RWPE2 (cell line): ENCODE data around the gene SH3RF2.

Source experiments
- ATAC-seq: fragments of 200-7000 bp; cut with Tn5 transposase; 3 replicates; pipeline ENCODE4 v1.9.1; 2021; ENCODE audit warnings: low read depth
- DNase-seq: peaks from one replicate; pipeline ENCODE4 v3.0.0-alpha.2; 2020; ENCODE audit warnings: low spot score
- H3K27ac ChIP-seq: fragments of 450-650 bp; 2 replicates; pipeline ENCODE4 v1.5.1; 2017; ENCODE audit warnings: mild to moderate bottlenecking; ENCODE audit not compliant: poor library complexity, severe bottlenecking
- H3K27me3 ChIP-seq: fragments of 250-450 bp; sonication (Bioruptor Pico); 2 replicates; pipeline ENCODE4 v1.5.1; 2021; ENCODE audit warnings: mild to moderate bottlenecking, moderate library complexity; ENCODE audit not compliant: insufficient read depth, poor library complexity, severe bottlenecking
- H3K36me3 ChIP-seq: fragments of 250-450 bp; sonication (Bioruptor Pico); 2 replicates; pipeline ENCODE4 v1.5.1; 2020; ENCODE audit warnings: low read depth, mild to moderate bottlenecking, moderate library complexity
- H3K4me1 ChIP-seq: fragments of 250-450 bp; sonication (Bioruptor Pico); 2 replicates; pipeline ENCODE4 v1.5.1; 2021; ENCODE audit warnings: mild to moderate bottlenecking, moderate library complexity; ENCODE audit not compliant: insufficient read depth, poor library complexity, severe bottlenecking
- H3K4me3 ChIP-seq: fragments of 250-450 bp; sonication (Bioruptor Pico); 2 replicates; pipeline ENCODE4 v1.5.1; 2021; ENCODE audit warnings: mild to moderate bottlenecking, moderate library complexity; ENCODE audit not compliant: severe bottlenecking
- H3K9me3 ChIP-seq: fragments of 250-450 bp; sonication (Bioruptor Pico); 2 replicates; pipeline ENCODE4 v1.5.1; 2021; ENCODE audit warnings: mild to moderate bottlenecking, moderate library complexity; ENCODE audit not compliant: severe bottlenecking
- TF ChIP-seq, protein P1 (sequence below): fragments of 450-650 bp; IDR thresholded peaks from one replicate; pipeline ENCODE4 v1.5.1; 2017; ENCODE audit warnings: mild to moderate bottlenecking, moderate library complexity; ENCODE audit not compliant: poor library complexity, severe bottlenecking

SH3RF2 gene

GRCh38 chr5:146032911-146033310 is 96.5 kb downstream of the SH3RF2 start:
- ATAC-seq = no peak
- no peak for DNase-seq
- no peaks in the 10 kb centered on the region for H3K27me3 ChIP-seq
- no peaks in the 10 kb centered on the region for H3K36me3 ChIP-seq
- no peak overlapping the region for H3K4me3 ChIP-seq
- no peak overlapping the region for H3K27ac ChIP-seq
- H3K9me3 ChIP-seq = no peaks in the 10 kb centered on the region
- TF ChIP-seq, protein P1, sequence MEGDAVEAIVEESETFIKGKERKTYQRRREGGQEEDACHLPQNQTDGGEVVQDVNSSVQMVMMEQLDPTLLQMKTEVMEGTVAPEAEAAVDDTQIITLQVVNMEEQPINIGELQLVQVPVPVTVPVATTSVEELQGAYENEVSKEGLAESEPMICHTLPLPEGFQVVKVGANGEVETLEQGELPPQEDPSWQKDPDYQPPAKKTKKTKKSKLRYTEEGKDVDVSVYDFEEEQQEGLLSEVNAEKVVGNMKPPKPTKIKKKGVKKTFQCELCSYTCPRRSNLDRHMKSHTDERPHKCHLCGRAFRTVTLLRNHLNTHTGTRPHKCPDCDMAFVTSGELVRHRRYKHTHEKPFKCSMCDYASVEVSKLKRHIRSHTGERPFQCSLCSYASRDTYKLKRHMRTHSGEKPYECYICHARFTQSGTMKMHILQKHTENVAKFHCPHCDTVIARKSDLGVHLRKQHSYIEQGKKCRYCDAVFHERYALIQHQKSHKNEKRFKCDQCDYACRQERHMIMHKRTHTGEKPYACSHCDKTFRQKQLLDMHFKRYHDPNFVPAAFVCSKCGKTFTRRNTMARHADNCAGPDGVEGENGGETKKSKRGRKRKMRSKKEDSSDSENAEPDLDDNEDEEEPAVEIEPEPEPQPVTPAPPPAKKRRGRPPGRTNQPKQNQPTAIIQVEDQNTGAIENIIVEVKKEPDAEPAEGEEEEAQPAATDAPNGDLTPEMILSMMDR = no peak
- H3K4me1 ChIP-seq = peaks cover 7% of the 10 kb centered on the region

- H3K36me3 ChIP-seq = no peaks in the 10 kb centered on the region
- TF ChIP-seq, protein P1 = no peak
- H3K4me1 ChIP-seq = no peaks in the 10 kb centered on the region
- DNase-seq = no peak
- ATAC-seq = no peak
- H3K4me3 ChIP-seq = no peak overlapping the region
- no peak overlapping the region for H3K27ac ChIP-seq
- H3K9me3 ChIP-seq = no peaks in the 10 kb centered on the region
- H3K27me3 ChIP-seq = no peaks in the 10 kb centered on the region
Measured at GRCh38 chr5:146034127-146034526, 97.7 kb downstream of the SH3RF2 start.

GRCh38 chr5:146034605-146035004 is 98.2 kb downstream of the SH3RF2 start:
- Histone ChIP-seq H3K9me3 (no peaks in the 10 kb centered on the region), H3K27me3 (no peaks in the 10 kb centered on the region), H3K4me1 (no peaks in the 10 kb centered on the region), H3K4me3 (no peak overlapping the region), H3K27ac (no peak overlapping the region), H3K36me3 (no peaks in the 10 kb centered on the region)
- DNase-seq (no peak), ATAC-seq (no peak)
- TF ChIP-seq, protein P1 = no peak

- no peaks in the 10 kb centered on the region for H3K9me3 ChIP-seq
- H3K4me1 ChIP-seq = peaks cover 22% of the 10 kb centered on the region
- no peak for DNase-seq
- no peak overlapping the region for H3K27ac ChIP-seq
- peaks cover 6% of the 10 kb centered on the region; the same call in 1 of the 2 replicates for H3K36me3 ChIP-seq
- no peaks in the 10 kb centered on the region for H3K27me3 ChIP-seq
- H3K4me3 ChIP-seq = no peak overlapping the region
- TF ChIP-seq, protein P1 = no peak
- no peak for ATAC-seq
Measured at GRCh38 chr5:146039420-146039819, 103.0 kb downstream of the SH3RF2 start.

- no peak overlapping the region for H3K4me3 ChIP-seq
- peaks cover 6% of the 10 kb centered on the region; the same call in 1 of the 2 replicates for H3K36me3 ChIP-seq
- no peak overlapping the region for H3K27ac ChIP-seq
- peaks cover 22% of the 10 kb centered on the region for H3K4me1 ChIP-seq
- DNase-seq = no peak
- ATAC-seq = no peak
- no peaks in the 10 kb centered on the region for H3K9me3 ChIP-seq
- TF ChIP-seq, protein P1 = no peak
- H3K27me3 ChIP-seq = no peaks in the 10 kb centered on the region
Measured at GRCh38 chr5:146040527-146040926, 104.1 kb downstream of the SH3RF2 start.
